ENCODE data around the gene ZNRF1.

The ZNRF1 gene

GRCh38 chr16:75099738-75100602, 101.1 kb downstream of the ZNRF1 start:
- peak; percentile 73 for DNase-seq

- no peak for DNase-seq
These were observed 101.8 kb downstream of the ZNRF1 start for GRCh38 chr16:75100603-75100990.

GRCh38 chr16:75101635-75102034, 102.8 kb downstream of the ZNRF1 start:
- DNase-seq = peak; percentile 0

- DNase-seq = no peak
These were observed 103.8 kb downstream of the ZNRF1 start for GRCh38 chr16:75102595-75102994.

GRCh38 chr16:75103994-75104393, 105.2 kb downstream of the ZNRF1 start:
- DNase-seq = no peak

GRCh38 chr16:75104836-75105235, 106.0 kb downstream of the ZNRF1 start:
- DNase-seq = no peak

GRCh38 chr16:75105306-75106061, 106.7 kb downstream of the ZNRF1 start:
- DNase-seq = peak; percentile 66

- no peak for DNase-seq
These were observed 107.8 kb downstream of the ZNRF1 start for GRCh38 chr16:75106351-75107274.

GRCh38 chr16:75107505-75107904, 108.7 kb downstream of the ZNRF1 start:
- no peak for DNase-seq

- DNase-seq = peak; percentile 94
These were observed 110.2 kb downstream of the ZNRF1 start for GRCh38 chr16:75108792-75109731.

- peak; percentile 64 for DNase-seq
These were observed 111.0 kb downstream of the ZNRF1 start for GRCh38 chr16:75109732-75110243.

GRCh38 chr16:75110637-75111513, 112.1 kb downstream of the ZNRF1 start:
- peak; percentile 95 for DNase-seq

GRCh38 chr16:75111514-75111940, 112.7 kb downstream of the ZNRF1 start:
- no peak for DNase-seq

GRCh38 chr16:75111961-75112733, 113.3 kb downstream of the ZNRF1 start:
- DNase-seq = peak; percentile 46

GRCh38 chr16:75112734-75113491, 114.1 kb downstream of the ZNRF1 start:
- peak; percentile 80 for DNase-seq

GRCh38 chr16:75113541-75114121, 114.8 kb downstream of the ZNRF1 start:
- no peak for DNase-seq

- no peak for DNase-seq
These were observed 115.5 kb downstream of the ZNRF1 start for GRCh38 chr16:75114179-75114945.

All from hematopoietic multipotent progenitor cell treated with erythropoietin and hydrocortisone succinate and interleukin-3 and kit ligand, for 6 days (in vitro differentiated cells).